H9 (cell line): ENCODE data around the gene HAND2. TPM values are rescaled to one million over a fixed set of nuclear protein-coding genes. Genes with fewer than 3 reads are reported as not detected.
A peak's percentile ranks its signal among the peaks of the same experiment; 100 is the strongest.

Source experiments
- DNase-seq: peaks from one replicate; pipeline ENCODE4 v3.0.0-alpha.2; 2017
- H2AFZ ChIP-seq: one replicate; pipeline ENCODE4 v1.6.1; 2013; ENCODE audit warnings: mild to moderate bottlenecking, low read length, control low read depth, moderate library complexity
- H2AK5ac ChIP-seq: 2 replicates; pipeline ENCODE4 v1.6.1; 2013; ENCODE audit warnings: low read length, control low read depth, mixed read lengths; ENCODE audit not compliant: insufficient read length
- H2BK120ac ChIP-seq: one replicate; pipeline ENCODE4 v1.6.1; 2013; ENCODE audit warnings: low read depth, mild to moderate bottlenecking, low read length, control low read depth, inconsistent platforms; ENCODE audit not compliant: poor library complexity, severe bottlenecking
- H2BK12ac ChIP-seq: 2 replicates; pipeline ENCODE4 v1.6.1; 2013; ENCODE audit warnings: low read length, control low read depth, mixed read lengths, low read depth; ENCODE audit not compliant: insufficient read length
- H2BK15ac ChIP-seq: 2 replicates; pipeline ENCODE4 v1.6.1; 2013; ENCODE audit warnings: low read depth, low read length, control low read depth
- H2BK20ac ChIP-seq: one replicate; pipeline ENCODE4 v1.6.1; 2013; ENCODE audit warnings: low read depth, mild to moderate bottlenecking, low read length, control low read depth, inconsistent platforms; ENCODE audit not compliant: poor library complexity, severe bottlenecking
- H2BK5ac ChIP-seq: 2 replicates; pipeline ENCODE4 v1.6.1; 2013; ENCODE audit warnings: low read length, control low read depth, mixed read lengths; ENCODE audit not compliant: insufficient read length
- H3K14ac ChIP-seq: 2 replicates; pipeline ENCODE4 v1.6.1; 2013; ENCODE audit warnings: low read length, control low read depth; ENCODE audit not compliant: insufficient read depth
- H3K18ac ChIP-seq: 2 replicates; pipeline ENCODE4 v1.6.1; 2013; ENCODE audit warnings: low read depth, mild to moderate bottlenecking, mixed read lengths, low read length, control low read depth; ENCODE audit not compliant: insufficient read length
- H3K23ac ChIP-seq: 2 replicates; pipeline ENCODE4 v1.6.1; 2013; ENCODE audit warnings: low read length, control low read depth, mixed read lengths, low read depth; ENCODE audit not compliant: insufficient read length
- H3K23me2 ChIP-seq: 2 replicates; pipeline ENCODE4 v1.6.1; 2013; ENCODE audit warnings: low read depth, mild to moderate bottlenecking, mixed read lengths, low read length, control low read depth; ENCODE audit not compliant: insufficient read length, poor library complexity, severe bottlenecking
- H3K27ac ChIP-seq: 2 replicates; pipeline ENCODE4 v1.5.1; 2013; ENCODE audit warnings: low read length, control low read depth, mixed read lengths, low read depth; ENCODE audit not compliant: insufficient read length
- H3K27me3 ChIP-seq: 2 replicates; pipeline ENCODE4 v1.6.1; 2013; ENCODE audit warnings: low read length, control low read depth, inconsistent platforms; ENCODE audit not compliant: insufficient read depth
- H3K4ac ChIP-seq: 2 replicates; pipeline ENCODE4 v1.6.1; 2013; ENCODE audit warnings: low read depth, mild to moderate bottlenecking, control low read depth, inconsistent platforms, low read length, moderate library complexity
- H3K4me1 ChIP-seq: 2 replicates; pipeline ENCODE4 v1.6.1; 2013; ENCODE audit warnings: low read length, control low read depth, inconsistent platforms; ENCODE audit not compliant: insufficient read depth
- H3K4me2 ChIP-seq: 2 replicates; pipeline ENCODE4 v1.6.1; 2013; ENCODE audit warnings: low read length, control low read depth, mixed read lengths; ENCODE audit not compliant: insufficient read length, insufficient read depth
- H3K56ac ChIP-seq: 2 replicates; pipeline ENCODE4 v1.6.1; 2013; ENCODE audit warnings: low read depth, mild to moderate bottlenecking, mixed read lengths, low read length, control low read depth; ENCODE audit not compliant: insufficient read length
- H3K79me1 ChIP-seq: 2 replicates; pipeline ENCODE4 v1.6.1; 2013; ENCODE audit warnings: low read depth, mild to moderate bottlenecking, moderate library complexity, low read length, control low read depth, inconsistent platforms; ENCODE audit not compliant: insufficient read depth, poor library complexity, severe bottlenecking
- H3K79me2 ChIP-seq: 2 replicates; pipeline ENCODE4 v1.6.1; 2013; ENCODE audit warnings: low read length, control low read depth, inconsistent platforms; ENCODE audit not compliant: insufficient read depth
- H3K9ac ChIP-seq: 2 replicates; pipeline ENCODE4 v1.6.1; 2013; ENCODE audit warnings: low read length, control low read depth, mixed read lengths; ENCODE audit not compliant: insufficient read length; ENCODE audit errors: extremely low read depth
- H3K9me3 ChIP-seq: one replicate; pipeline ENCODE4 v1.6.1; 2013; ENCODE audit warnings: low read depth, low read length, inconsistent platforms; ENCODE audit not compliant: control insufficient read depth
- H3T11ph ChIP-seq: one replicate; pipeline ENCODE4 v1.6.1; 2013; ENCODE audit warnings: mild to moderate bottlenecking, low read length, control low read depth, inconsistent platforms
- H4K20me1 ChIP-seq: one replicate; pipeline ENCODE4 v1.6.1; 2013; ENCODE audit not compliant: control insufficient read depth, insufficient read length, insufficient read depth
- H4K5ac ChIP-seq: 2 replicates; pipeline ENCODE4 v1.6.1; 2013; ENCODE audit warnings: low read depth, mild to moderate bottlenecking, mixed read lengths, low read length, control low read depth; ENCODE audit not compliant: insufficient read length
- H4K8ac ChIP-seq: replicated peaks from 2 replicates; pipeline ENCODE4 v1.6.1; 2013; ENCODE audit warnings: low read length, control low read depth, mixed read lengths, low read depth; ENCODE audit not compliant: insufficient read length
- H4K91ac ChIP-seq: 2 replicates; pipeline ENCODE4 v1.6.1; 2013; ENCODE audit warnings: low read depth, mild to moderate bottlenecking, moderate library complexity, mixed read lengths, low read length, control low read depth; ENCODE audit not compliant: insufficient read length
- H3K27ac Mint-ChIP-seq, 3 experiments: 2 replicates in 2 of 3; 3 replicates in 1 of 3; pipeline ENCODE4 v1.8.0; 2020 to 2021; ENCODE audit warnings: mixed read lengths in 3 of 3, mild to moderate bottlenecking in 1 of 3, moderate library complexity in 1 of 3
- H3K27me3 Mint-ChIP-seq: 2 replicates; pipeline ENCODE4 v1.8.0; 2021; ENCODE audit warnings: low read depth, mild to moderate bottlenecking, moderate library complexity, mixed read lengths
- H3K36me3 Mint-ChIP-seq, 3 experiments: 2 replicates in 2 of 3; 3 replicates in 1 of 3; pipeline ENCODE4 v1.8.0; 2020 to 2021; ENCODE audit warnings: low read depth in 3 of 3, mixed read lengths in 3 of 3; ENCODE audit not compliant: insufficient read depth in 1 of 3
- H3K4me1 Mint-ChIP-seq, 2 experiments: 2 replicates each; pipeline ENCODE4 v1.8.0; 2020; ENCODE audit warnings: mixed read lengths in 2 of 2
- H3K4me3 Mint-ChIP-seq, 2 experiments: 2 replicates in 1 of 2; 3 replicates in 1 of 2; pipeline ENCODE4 v1.8.0; 2020 to 2021; ENCODE audit warnings: mild to moderate bottlenecking in 2 of 2, mixed read lengths in 2 of 2, moderate library complexity in 1 of 2
- H3K9me3 Mint-ChIP-seq, 2 experiments: 2 replicates in 1 of 2; 3 replicates in 1 of 2; pipeline ENCODE4 v1.8.0; 2020; ENCODE audit warnings: mild to moderate bottlenecking in 2 of 2, mixed read lengths in 2 of 2, moderate library complexity in 1 of 2
- WGBS: extraction: QIAGEN DNeasy Blood & Tissue Kit; methylation state at CpG from one replicate; pipeline ENCODE4 v1.1.7; 2013; ENCODE audit warnings: missing lambda C conversion rate, low lambda C conversion rate, mixed read lengths; ENCODE audit not compliant: insufficient read length; ENCODE audit errors: extremely low coverage; 5-methylcytosine and 5-hydroxymethylcytosine counted together
- total RNA-seq: library from RNA; stranded (reverse); gene quantifications from 2 replicates; pipeline ENCODE4 v1.2.1, GENCODE V29; 2021
- TF ChIP-seq, protein P1 (sequence below): fragments of 200-600 bp; sonication (generic); conservative IDR thresholded peaks from 3 replicates; pipeline ENCODE4 v1.8.0; 2021; ENCODE audit warnings: antibody characterized with exemption, mild to moderate bottlenecking

The HAND2 gene
- total RNA-seq, 1 experiment from 2014 or later: not detected

- H2BK120ac ChIP-seq: no peak overlapping the region
- Mint-ChIP-seq H3K9me3 (peaks cover 4 to 21% of the 10 kb centered on the region in 2 experiments; a peak in 3 of 5 replicates), H3K4me3 (peak overlapping the region in 1 of 2 experiments; percentile 82; a peak in 3 of 5 replicates), H3K4me1 (peaks cover 42 to 67% of the 10 kb centered on the region in 2 experiments), H3K27ac (no peak overlapping the region; a peak in 1 of 7 replicates), H3K27me3 (peaks cover 97% of the 10 kb centered on the region), H3K36me3 (no peaks in the 10 kb centered on the region; a peak in 2 of 7 replicates)
- H3K18ac ChIP-seq: no peak overlapping the region
- DNase-seq: peak; percentile 77
- no peak overlapping the region for H4K91ac ChIP-seq
- no peak overlapping the region for H2BK20ac ChIP-seq
- no peak overlapping the region for H2BK5ac ChIP-seq
- no peaks in the 10 kb centered on the region for H3K9me3 ChIP-seq
- peak overlapping the region; percentile 52 for H3K4me2 ChIP-seq
- no peak overlapping the region for H4K5ac ChIP-seq
- H3K23ac ChIP-seq: no peak overlapping the region
- peaks cover 95% of the 10 kb centered on the region for H3K27me3 ChIP-seq
- no peaks in the 10 kb centered on the region for H4K20me1 ChIP-seq
- H3K79me1 ChIP-seq: no peaks in the 10 kb centered on the region
- TF ChIP-seq, protein P1, sequence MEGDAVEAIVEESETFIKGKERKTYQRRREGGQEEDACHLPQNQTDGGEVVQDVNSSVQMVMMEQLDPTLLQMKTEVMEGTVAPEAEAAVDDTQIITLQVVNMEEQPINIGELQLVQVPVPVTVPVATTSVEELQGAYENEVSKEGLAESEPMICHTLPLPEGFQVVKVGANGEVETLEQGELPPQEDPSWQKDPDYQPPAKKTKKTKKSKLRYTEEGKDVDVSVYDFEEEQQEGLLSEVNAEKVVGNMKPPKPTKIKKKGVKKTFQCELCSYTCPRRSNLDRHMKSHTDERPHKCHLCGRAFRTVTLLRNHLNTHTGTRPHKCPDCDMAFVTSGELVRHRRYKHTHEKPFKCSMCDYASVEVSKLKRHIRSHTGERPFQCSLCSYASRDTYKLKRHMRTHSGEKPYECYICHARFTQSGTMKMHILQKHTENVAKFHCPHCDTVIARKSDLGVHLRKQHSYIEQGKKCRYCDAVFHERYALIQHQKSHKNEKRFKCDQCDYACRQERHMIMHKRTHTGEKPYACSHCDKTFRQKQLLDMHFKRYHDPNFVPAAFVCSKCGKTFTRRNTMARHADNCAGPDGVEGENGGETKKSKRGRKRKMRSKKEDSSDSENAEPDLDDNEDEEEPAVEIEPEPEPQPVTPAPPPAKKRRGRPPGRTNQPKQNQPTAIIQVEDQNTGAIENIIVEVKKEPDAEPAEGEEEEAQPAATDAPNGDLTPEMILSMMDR: no peak
- no peak overlapping the region for H3K14ac ChIP-seq
- H2AFZ ChIP-seq: no peak overlapping the region
- no peak overlapping the region for H2BK15ac ChIP-seq
- no peaks in the 10 kb centered on the region for H3K79me2 ChIP-seq
- H3K9ac ChIP-seq: no peak overlapping the region
- H3T11ph ChIP-seq: no peak overlapping the region
- H3K23me2 ChIP-seq: peaks cover 4% of the 10 kb centered on the region
- no peak overlapping the region for H3K27ac ChIP-seq
- H3K56ac ChIP-seq: no peak overlapping the region
- no peaks in the 10 kb centered on the region for H3K4me1 ChIP-seq
- H2AK5ac ChIP-seq: no peak overlapping the region
- H3K4ac ChIP-seq: no peak overlapping the region
- no CpG with 5 or more reads among the region's 42 CpGs for WGBS
- no peak overlapping the region for H2BK12ac ChIP-seq
- H4K8ac ChIP-seq: no peak overlapping the region
These were observed 2.7 kb downstream of the HAND2 start for GRCh38 chr4:173527103-173527891.
